H1 (cell line): ENCODE results near the gene SLC2A14. TPM values are rescaled to one million over a fixed set of nuclear protein-coding genes. Genes with fewer than 3 reads are reported as not detected.

Source experiments
- CTCF ChIA-PET: fragments of 300-600 bp; sonication (Branson Sonifier 250); formaldehyde crosslinking; loops from one replicate; lab custom pipeline; 2021; ENCODE audit not compliant: partially characterized antibody; lab: Charles Lee
- POLR2A ChIA-PET: fragments of 300-600 bp; sonication (Branson Sonifier 250); formaldehyde crosslinking; loops from one replicate; lab custom pipeline; 2021; ENCODE audit warnings: inconsistent platforms; ENCODE audit not compliant: partially characterized antibody; lab: Charles Lee
- DNase-seq, 2 experiments: peaks; one replicate each; pipeline versions ENCODE4 v3.0.0 to v3.0.0-alpha.2; 2010 to 2022; ENCODE audit warnings: low spot score in 2 of 2, low read depth in 1 of 2, mixed read lengths in 1 of 2
- FAIRE-seq: peaks from 2 replicates; lab custom pipeline; 2011; peaks lifted over from hg19 to GRCh38; lab: Jason Lieb, UNC
- H2AFZ ChIP-seq: 2 replicates; pipeline ENCODE4 v1.8.1; 2012; ENCODE audit warnings: low read length, inconsistent platforms
- H2AK5ac ChIP-seq: 2 replicates; pipeline ENCODE4 v1.6.1; 2013; ENCODE audit warnings: low read depth, low read length
- H2BK120ac ChIP-seq: replicated peaks from 2 replicates; pipeline ENCODE3; 2013; ENCODE audit warnings: low read depth, low read length, inconsistent platforms
- H2BK12ac ChIP-seq: 2 replicates; pipeline ENCODE4 v1.6.1; 2013; ENCODE audit warnings: low read depth, low read length
- H2BK15ac ChIP-seq: 2 replicates; pipeline ENCODE4 v1.6.1; 2013; ENCODE audit warnings: low read length
- H2BK20ac ChIP-seq: 2 replicates; pipeline ENCODE4 v1.6.1; 2013; ENCODE audit warnings: low read length
- H2BK5ac ChIP-seq: 2 replicates; pipeline ENCODE4 v1.6.1; 2013; ENCODE audit warnings: low read depth, low read length
- H3K14ac ChIP-seq: 2 replicates; pipeline ENCODE4 v1.6.1; 2013; ENCODE audit warnings: inconsistent platforms; ENCODE audit not compliant: insufficient read length
- H3K18ac ChIP-seq: 2 replicates; pipeline ENCODE4 v1.6.1; 2013; ENCODE audit warnings: low read length; ENCODE audit errors: extremely low read depth
- H3K23ac ChIP-seq: 2 replicates; pipeline ENCODE4 v1.6.1; 2013; ENCODE audit warnings: inconsistent platforms; ENCODE audit not compliant: insufficient read length
- H3K23me2 ChIP-seq: 2 replicates; pipeline ENCODE4 v1.6.1; 2013; ENCODE audit warnings: low read depth, low read length
- H3K27ac ChIP-seq: 2 replicates; pipeline ENCODE4 v1.6.1; 2011; ENCODE audit warnings: low read depth, low read length, inconsistent platforms
- H3K27me3 ChIP-seq, 4 experiments: replicated peaks in 1 of 4; 1 replicate in 1 of 4; 2 replicates in 3 of 4; pipeline versions ENCODE4 v1.6.1 to v1.8.1; 2011 to 2013; ENCODE audit warnings: low read length in 3 of 4, mild to moderate bottlenecking in 3 of 4, inconsistent platforms in 2 of 4, mixed read lengths in 2 of 4, moderate library complexity in 1 of 4; ENCODE audit not compliant: control insufficient read depth in 3 of 4, insufficient read depth in 3 of 4; ENCODE audit errors: extremely low read depth in 1 of 4
- H3K36me3 ChIP-seq, 4 experiments: 2 replicates each; pipeline versions ENCODE4 v1.6.1 to v1.8.1; 2011 to 2013; ENCODE audit warnings: mild to moderate bottlenecking in 4 of 4, low read length in 3 of 4, moderate library complexity in 2 of 4, control low read depth in 1 of 4, inconsistent platforms in 1 of 4; ENCODE audit not compliant: insufficient read depth in 4 of 4, control insufficient read depth in 2 of 4
- H3K4ac ChIP-seq: replicated peaks from 2 replicates; pipeline ENCODE3; 2013; ENCODE audit warnings: low read length, low read depth, mixed read lengths, inconsistent platforms; ENCODE audit not compliant: insufficient read length
- H3K4me1 ChIP-seq, 4 experiments: replicated peaks in 1 of 4; 1 replicate in 1 of 4; 2 replicates in 3 of 4; pipeline versions ENCODE4 v1.6.1 to v1.8.1; 2011 to 2013; ENCODE audit warnings: low read length in 3 of 4, inconsistent platforms in 2 of 4, mixed read lengths in 1 of 4; ENCODE audit not compliant: insufficient read depth in 4 of 4, control insufficient read depth in 3 of 4
- H3K4me2 ChIP-seq, 2 experiments: 2 replicates each; pipeline versions ENCODE4 v1.6.1 to v1.8.1; 2011 to 2013; ENCODE audit warnings: low read depth in 2 of 2, low read length in 2 of 2, control low read depth in 1 of 2, inconsistent platforms in 1 of 2, mild to moderate bottlenecking in 1 of 2; ENCODE audit not compliant: insufficient read depth in 1 of 2
- H3K4me3 ChIP-seq, 4 experiments: fragments of 200-600, 300-600 bp in 1 of 4; sonication (generic), shearing (Covaris generic), sonication (Bioruptor Twin) in 1 of 4; 2 replicates each; pipeline versions ENCODE4 v1.5.1 to v1.8.1; 2011 to 2016; ENCODE audit warnings: low read length in 4 of 4, low read depth in 3 of 4, control low read depth in 2 of 4, inconsistent platforms in 2 of 4, mild to moderate bottlenecking in 2 of 4, mixed read lengths in 1 of 4, moderate library complexity in 1 of 4; ENCODE audit not compliant: insufficient read depth in 2 of 4; ENCODE audit errors: extremely low read depth in 1 of 4
- H3K56ac ChIP-seq: replicated peaks from 2 replicates; pipeline ENCODE3; 2013; ENCODE audit warnings: low read depth, mild to moderate bottlenecking, mixed read lengths, low read length, inconsistent platforms; ENCODE audit not compliant: insufficient read length
- H3K79me1 ChIP-seq: 2 replicates; pipeline ENCODE4 v1.6.1; 2013; ENCODE audit warnings: low read depth, low read length, control low read depth
- H3K79me2 ChIP-seq, 2 experiments: 2 replicates each; pipeline versions ENCODE4 v1.6.1 to v1.8.1; 2012 to 2013; ENCODE audit warnings: low read length in 2 of 2, mild to moderate bottlenecking in 2 of 2, inconsistent platforms in 1 of 2; ENCODE audit not compliant: insufficient read depth in 2 of 2, control insufficient read depth in 1 of 2
- H3K9ac ChIP-seq, 4 experiments: replicated peaks in 1 of 4; 1 replicate in 1 of 4; 2 replicates in 3 of 4; pipeline versions ENCODE4 v1.6.1 to v1.8.1; 2011 to 2013; ENCODE audit warnings: low read depth in 3 of 4, low read length in 3 of 4, control low read depth in 2 of 4, mild to moderate bottlenecking in 2 of 4, moderate library complexity in 2 of 4, inconsistent platforms in 1 of 4; ENCODE audit errors: extremely low read depth in 1 of 4
- H3K9me3 ChIP-seq, 2 experiments: 2 replicates each; pipeline versions ENCODE4 v1.6.1 to v1.8.1; 2012 to 2013; ENCODE audit warnings: mild to moderate bottlenecking in 2 of 2, moderate library complexity in 2 of 2, control low read depth in 1 of 2, inconsistent platforms in 1 of 2, low read depth in 1 of 2, low read length in 1 of 2, mixed read lengths in 1 of 2; ENCODE audit not compliant: insufficient read depth in 2 of 2
- H4K20me1 ChIP-seq, 2 experiments: replicated peaks in 1 of 2; 2 replicates each; pipeline versions ENCODE3 to v1.8.1; 2011 to 2013; ENCODE audit warnings: inconsistent platforms in 2 of 2, low read length in 2 of 2, mild to moderate bottlenecking in 1 of 2; ENCODE audit not compliant: insufficient read depth in 2 of 2, control insufficient read depth in 1 of 2
- H4K5ac ChIP-seq: 2 replicates; pipeline ENCODE4 v1.6.1; 2013; ENCODE audit warnings: low read length, low read depth, mixed read lengths, inconsistent platforms; ENCODE audit not compliant: insufficient read length
- H4K8ac ChIP-seq: 2 replicates; pipeline ENCODE4 v1.8.0; 2013; ENCODE audit warnings: mild to moderate bottlenecking, moderate library complexity, low read length, inconsistent platforms; ENCODE audit not compliant: insufficient read depth; ENCODE audit errors: extremely low read depth
- H4K91ac ChIP-seq: replicated peaks from 2 replicates; pipeline ENCODE3; 2013; ENCODE audit warnings: low read length, mixed read lengths, inconsistent platforms; ENCODE audit not compliant: insufficient read length
- HDAC6 ChIP-seq: IDR thresholded peaks from one replicate; pipeline ENCODE4 v1.7.1; 2012; ENCODE audit warnings: low read depth, mild to moderate bottlenecking, inconsistent platforms, low read length, moderate library complexity
- RBBP5 ChIP-seq: IDR thresholded peaks from 2 replicates; pipeline ENCODE4 v1.7.1; 2012; ENCODE audit warnings: low read depth, mild to moderate bottlenecking, inconsistent platforms, low read length, moderate library complexity, borderline replicate concordance
- TAF7 ChIP-seq: optimal IDR thresholded peaks from 2 replicates; pipeline ENCODE3; 2011; ENCODE audit warnings: low read depth, mild to moderate bottlenecking, inconsistent platforms, low read length, moderate library complexity, borderline replicate concordance
- WGBS, 2 experiments: shearing (Covaris generic) in 1 of 2; methylation state at CpG; one replicate each; pipeline versions ENCODE4 v1.1.6 to v1.1.7; 2013 to 2015; ENCODE audit warnings: low lambda C conversion rate in 2 of 2, mixed read lengths in 2 of 2, inconsistent platforms in 1 of 2, low coverage in 1 of 2, missing lambda C conversion rate in 1 of 2; ENCODE audit not compliant: insufficient replicate concordance in 2 of 2, insufficient coverage in 1 of 2, insufficient read length in 1 of 2; ENCODE audit errors: extremely low coverage in 1 of 2, missing lambda C conversion rate in 1 of 2; 5-methylcytosine and 5-hydroxymethylcytosine counted together
- polyA plus RNA-seq, 7 experiments: library from polyadenylated mRNA; depleted of rRNA in 3 of 7; stranded (reverse) in 5 of 7; unstranded in 2 of 7; fragments of >200 nt in 5 of 7; fragments of 200-250 nt in 2 of 7; gene quantifications; 1 replicate in 5 of 7; 2 replicates in 1 of 7; 4 replicates in 1 of 7; pipeline versions ENCODE4 v1.2.1 to v1.2.3, GENCODE V29; 2011 to 2013; ENCODE audit warnings: missing spikeins in 2 of 7, mixed read lengths in 2 of 7
- total RNA-seq: library from RNA; stranded (reverse); fragmentation: NEBNext Ultra II Directional; extraction: Animal tissue kit (Norgen Biotek cat#: 25700); gene quantifications from 2 replicates; pipeline ENCODE4 v1.2.1, GENCODE V29; 2021

The SLC2A14 gene
- total and polyA plus RNA-seq, 2 of the 8 experiments (the other 6 are each of a cell fraction or from before 2014, with no cell fraction given) = 11.1 to 19.3 TPM

- POLR2A ChIA-PET = interaction anchor here (0.9 to 2.1 kb wide), 6 partner anchors 23 to 102 kb away, joined by 3 to 7 read pairs (median 4); no protein-coding TSS in a partner anchor
- no peak for DNase-seq
- TF ChIP-seq RBBP5 (no peak), TAF7 (no peak), HDAC6 (no peak)
Observed at GRCh38 chr12:7832059-7832696, 40.5 kb downstream of the SLC2A14 start.

More at GRCh38 chr12:7832059-7832696, 40.5 kb downstream of the SLC2A14 start:
- CTCF ChIA-PET = interaction anchor here (0.8 to 3.0 kb wide), 26 partner anchors 8 to 278 kb away, joined by 3 to 15 read pairs (median 4); no protein-coding TSS in a partner anchor
- WGBS, 2 experiments = 77% methylated on average over 6 of the region's 6 CpGs; no CpG with 5 or more reads in 1 of the 2 experiments
- no peak overlapping the region for H2BK15ac ChIP-seq
- no peak overlapping the region for H2BK12ac ChIP-seq
- H2AFZ ChIP-seq = no peak overlapping the region
- no peak overlapping the region for H2AK5ac ChIP-seq
- H3K18ac ChIP-seq = no peak overlapping the region; the same call in 1 of the 2 replicates
- no peak overlapping the region for H4K8ac ChIP-seq
- no peak overlapping the region for H3K4me3 ChIP-seq
- H3K36me3 ChIP-seq = no peaks in the 10 kb centered on the region
- H3K23me2 ChIP-seq = no peaks in the 10 kb centered on the region
- H3K9me3 ChIP-seq = no peaks in the 10 kb centered on the region
- no peak overlapping the region for H3K14ac ChIP-seq
- no peak overlapping the region for H2BK120ac ChIP-seq
- H3K27ac ChIP-seq = no peak overlapping the region
- peak overlapping the region; percentile 16; the same call in 1 of the 2 replicates for H2BK20ac ChIP-seq
- no peak overlapping the region for H3K4ac ChIP-seq
- 0 out of 2 replicates have a peak overlapping the region, but pooled peaks have one; percentile 40 for H2BK5ac ChIP-seq
- no peaks in the 10 kb centered on the region for H4K20me1 ChIP-seq
- H4K91ac ChIP-seq = no peak overlapping the region
- no peaks in the 10 kb centered on the region; a peak in 1 of 7 replicates for H3K4me1 ChIP-seq
- no peak overlapping the region for H3K56ac ChIP-seq
- no peaks in the 10 kb centered on the region for H3K79me1 ChIP-seq
- FAIRE-seq = peak; percentile 57
- no peak overlapping the region for H3K9ac ChIP-seq
- no peaks in the 10 kb centered on the region for H3K79me2 ChIP-seq
- H3K4me2 ChIP-seq = no peak overlapping the region
- H4K5ac ChIP-seq = no peak overlapping the region
- no peaks in the 10 kb centered on the region for H3K27me3 ChIP-seq
- no peak overlapping the region for H3K23ac ChIP-seq
